ENCODE data around the gene RSPH1.

Gene RSPH1

DNA sequence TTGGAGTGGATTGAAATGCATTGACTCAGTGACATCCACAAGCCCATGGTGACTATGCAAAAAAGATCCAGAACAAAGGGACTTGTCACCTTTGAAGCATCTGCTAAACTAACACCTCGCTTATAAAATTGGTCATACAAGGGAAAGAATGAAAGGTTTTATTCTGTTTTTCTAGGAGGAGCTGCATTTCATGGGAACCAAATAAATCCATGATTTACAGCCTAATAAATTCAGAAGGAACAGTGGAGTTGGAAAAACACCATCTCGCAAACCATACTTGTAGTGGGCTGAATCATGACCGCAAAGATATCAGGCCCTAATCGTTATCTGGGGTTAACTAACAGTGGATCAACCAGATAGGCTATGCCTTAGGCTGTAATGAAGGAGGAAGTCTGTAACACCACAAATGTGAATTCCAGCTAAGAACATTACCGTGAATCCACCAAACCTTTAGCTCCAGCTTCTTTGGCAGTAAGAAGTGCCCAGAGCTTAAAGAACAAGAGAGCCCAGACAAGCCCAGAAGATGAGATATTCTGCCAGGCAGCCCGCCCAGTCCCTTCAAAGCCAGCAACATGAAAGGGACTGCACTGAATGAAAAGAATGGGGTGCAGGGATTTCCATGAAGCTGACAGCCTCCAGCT, 27.4 kb downstream of the RSPH1 start:
- TF ChIP-seq TEAD4 (IDR thresholded peaks at IDR 0.05) (no peak), RAD21 (IDR thresholded peaks at IDR 0.05; ENCODE audit: low read depth) (no peak), EGR1 (IDR thresholded peaks at IDR 0.05) (no peak), CEBPB (IDR thresholded peaks at IDR 0.05) (no peak), FOXM1 (IDR thresholded peaks at IDR 0.05; ENCODE audit: borderline replicate concordance, low read depth) (no peak), CREB1 (IDR thresholded peaks at IDR 0.05; ENCODE audit: low read depth) (no peak), REST (IDR thresholded peaks at IDR 0.05; ENCODE audit: low read depth) (no peak), TAF1 (IDR thresholded peaks at IDR 0.05; ENCODE audit: low read depth) (no peak), NFIC (IDR thresholded peaks at IDR 0.05) (no peak), ZBTB7A (IDR thresholded peaks at IDR 0.05; ENCODE audit: low read depth) (no peak), YY1 (IDR thresholded peaks at IDR 0.05; ENCODE audit: low read depth) (no peak), EP300 (IDR thresholded peaks at IDR 0.05; ENCODE audit: borderline replicate concordance) (no peak), TCF12 (IDR thresholded peaks at IDR 0.05; ENCODE audit: low read depth) (no peak)
- TF ChIP-seq, protein P1, sequence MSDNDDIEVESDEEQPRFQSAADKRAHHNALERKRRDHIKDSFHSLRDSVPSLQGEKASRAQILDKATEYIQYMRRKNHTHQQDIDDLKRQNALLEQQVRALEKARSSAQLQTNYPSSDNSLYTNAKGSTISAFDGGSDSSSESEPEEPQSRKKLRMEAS (IDR thresholded peaks at IDR 0.05) = no peak
- TF ChIP-seq, protein P2, sequence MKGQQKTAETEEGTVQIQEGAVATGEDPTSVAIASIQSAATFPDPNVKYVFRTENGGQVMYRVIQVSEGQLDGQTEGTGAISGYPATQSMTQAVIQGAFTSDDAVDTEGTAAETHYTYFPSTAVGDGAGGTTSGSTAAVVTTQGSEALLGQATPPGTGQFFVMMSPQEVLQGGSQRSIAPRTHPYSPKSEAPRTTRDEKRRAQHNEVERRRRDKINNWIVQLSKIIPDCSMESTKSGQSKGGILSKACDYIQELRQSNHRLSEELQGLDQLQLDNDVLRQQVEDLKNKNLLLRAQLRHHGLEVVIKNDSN (IDR thresholded peaks at IDR 0.05) = no peak

GRCh38 chr21:42467140-42467983, 28.7 kb downstream of the RSPH1 start:
- TF ChIP-seq TCF12 (IDR thresholded peaks at IDR 0.05; ENCODE audit: low read depth) (no peak), EGR1 (IDR thresholded peaks at IDR 0.05) (no peak), CEBPB (IDR thresholded peaks at IDR 0.05) (no peak), NFIC (IDR thresholded peaks at IDR 0.05) (no peak), RAD21 (IDR thresholded peaks at IDR 0.05; ENCODE audit: low read depth) (peak; percentile 24; the same call in 1 of the 2 replicates), YY1 (IDR thresholded peaks at IDR 0.05; ENCODE audit: low read depth) (no peak)
- TF ChIP-seq, protein P1 (IDR thresholded peaks at IDR 0.05) = no peak

GRCh38 chr21:42466700-42467099, 29.3 kb downstream of the RSPH1 start:
- TF ChIP-seq CREB1 (IDR thresholded peaks at IDR 0.05; ENCODE audit: low read depth) (no peak), TAF1 (IDR thresholded peaks at IDR 0.05; ENCODE audit: low read depth) (no peak), TCF12 (IDR thresholded peaks at IDR 0.05; ENCODE audit: low read depth) (no peak), TEAD4 (IDR thresholded peaks at IDR 0.05) (no peak), NFIC (IDR thresholded peaks at IDR 0.05) (no peak), RAD21 (IDR thresholded peaks at IDR 0.05; ENCODE audit: low read depth) (no peak)
- TF ChIP-seq, protein P1 (IDR thresholded peaks at IDR 0.05) = no peak
- TF ChIP-seq, protein P2 (IDR thresholded peaks at IDR 0.05) = no peak

GRCh38 chr21:42465803-42466127, 30.3 kb downstream of the RSPH1 start:
- TF ChIP-seq, protein P2 (IDR thresholded peaks at IDR 0.05) = no peak
- TF ChIP-seq TEAD4 (IDR thresholded peaks at IDR 0.05) (no peak), EGR1 (IDR thresholded peaks at IDR 0.05) (no peak), RAD21 (IDR thresholded peaks at IDR 0.05; ENCODE audit: low read depth) (no peak), CREB1 (IDR thresholded peaks at IDR 0.05; ENCODE audit: low read depth) (no peak), ZBTB7A (IDR thresholded peaks at IDR 0.05; ENCODE audit: low read depth) (no peak), CEBPB (IDR thresholded peaks at IDR 0.05) (no peak), TAF1 (IDR thresholded peaks at IDR 0.05; ENCODE audit: low read depth) (no peak), REST (IDR thresholded peaks at IDR 0.05; ENCODE audit: low read depth) (no peak), NFIC (IDR thresholded peaks at IDR 0.05) (no peak), YY1 (IDR thresholded peaks at IDR 0.05; ENCODE audit: low read depth) (no peak), FOXM1 (IDR thresholded peaks at IDR 0.05; ENCODE audit: borderline replicate concordance, low read depth) (no peak), TCF12 (IDR thresholded peaks at IDR 0.05; ENCODE audit: low read depth) (no peak), EP300 (IDR thresholded peaks at IDR 0.05; ENCODE audit: borderline replicate concordance) (no peak)
- TF ChIP-seq, protein P1 (IDR thresholded peaks at IDR 0.05) = no peak
